ENCODE data around the gene MRPL24.
A peak's percentile ranks its signal among the peaks of the same experiment; 100 is the strongest.
"Not testable (repeated sequence)": the region's sequence is repeated elsewhere in the genome, so short reads cannot be mapped to it uniquely, and the experiment has no call there.

MRPL24 gene

GRCh38 chr1:156767879-156768604, 27.2 kb upstream of the MRPL24 start:
- Mint-ChIP-seq H3K36me3 (ENCODE audit: low read depth) (peaks cover 24% of the 10 kb centered on the region), H3K4me1 (ENCODE audit: low read depth) (peaks cover 38% of the 10 kb centered on the region), H3K4me3 (no peak overlapping the region), H3K27ac (no peak overlapping the region), H3K9me3 (no peaks in the 10 kb centered on the region), H3K27me3 (ENCODE audit: low read depth) (no peaks in the 10 kb centered on the region)
- DNase-seq (ENCODE audit: low spot score), result peak; percentile 54

- Mint-ChIP-seq H3K4me3 (no peak within 1 kb of the TSS), H3K4me1 (ENCODE audit: low read depth) (peaks cover 32% of the 10 kb centered on the region), H3K27me3 (ENCODE audit: low read depth) (no peaks in the 10 kb centered on the region), H3K27ac (no peak within 1 kb of the TSS), H3K9me3 (no peaks in the 10 kb centered on the region), H3K36me3 (ENCODE audit: low read depth) (peaks cover 20% of the 10 kb centered on the region)
- DNase-seq (ENCODE audit: low spot score), result peak; percentile 98
These were observed 26.4 kb upstream of the MRPL24 start, which contains the start of gene PRCC for GRCh38 chr1:156767101-156767878. Gene PRCC, plus strand, starts transcription at chr1:156767535. Its CDS starts 237 bp downstream, at chr1:156767772.

GRCh38 chr1:156766298-156767100, 25.6 kb upstream of the MRPL24 start:
- no peak for DNase-seq (ENCODE audit: low spot score)
- H3K36me3 Mint-ChIP-seq (ENCODE audit: low read depth), result peaks cover 20% of the 10 kb centered on the region
- no peak overlapping the region for H3K27ac Mint-ChIP-seq
- H3K9me3 Mint-ChIP-seq, result no peaks in the 10 kb centered on the region
- peaks cover 28% of the 10 kb centered on the region for H3K4me1 Mint-ChIP-seq (ENCODE audit: low read depth)
- H3K4me3 Mint-ChIP-seq, result no peak overlapping the region
- no peaks in the 10 kb centered on the region for H3K27me3 Mint-ChIP-seq (ENCODE audit: low read depth)

DNA sequence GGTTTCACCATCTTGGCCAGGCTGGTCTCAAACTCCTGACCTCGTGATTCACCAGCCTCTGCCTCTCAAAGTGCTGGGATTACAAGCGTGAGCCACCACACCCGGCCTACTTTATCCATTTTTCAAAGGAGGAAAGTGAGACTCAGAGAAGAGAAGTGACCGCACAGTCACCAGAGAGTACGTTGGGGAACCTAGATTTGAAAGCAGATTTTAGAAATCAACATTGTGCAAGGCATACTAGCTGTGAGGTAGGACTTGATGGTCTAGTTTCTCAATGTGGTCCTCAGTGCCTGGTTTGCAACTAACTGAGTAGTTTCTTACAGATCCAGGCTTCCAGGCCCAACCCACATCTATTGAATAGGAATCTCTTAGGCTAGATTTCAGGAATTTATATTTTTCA, 24.8 kb upstream of the MRPL24 start:
- H3K9me3 Mint-ChIP-seq, result no peaks in the 10 kb centered on the region
- no peak overlapping the region for H3K27ac Mint-ChIP-seq
- H3K36me3 Mint-ChIP-seq (ENCODE audit: low read depth), result peaks cover 13% of the 10 kb centered on the region
- no peaks in the 10 kb centered on the region for H3K27me3 Mint-ChIP-seq (ENCODE audit: low read depth)
- no peak overlapping the region for H3K4me3 Mint-ChIP-seq
- H3K4me1 Mint-ChIP-seq (ENCODE audit: low read depth), result peaks cover 21% of the 10 kb centered on the region
- no peak for DNase-seq (ENCODE audit: low spot score)

DNA sequence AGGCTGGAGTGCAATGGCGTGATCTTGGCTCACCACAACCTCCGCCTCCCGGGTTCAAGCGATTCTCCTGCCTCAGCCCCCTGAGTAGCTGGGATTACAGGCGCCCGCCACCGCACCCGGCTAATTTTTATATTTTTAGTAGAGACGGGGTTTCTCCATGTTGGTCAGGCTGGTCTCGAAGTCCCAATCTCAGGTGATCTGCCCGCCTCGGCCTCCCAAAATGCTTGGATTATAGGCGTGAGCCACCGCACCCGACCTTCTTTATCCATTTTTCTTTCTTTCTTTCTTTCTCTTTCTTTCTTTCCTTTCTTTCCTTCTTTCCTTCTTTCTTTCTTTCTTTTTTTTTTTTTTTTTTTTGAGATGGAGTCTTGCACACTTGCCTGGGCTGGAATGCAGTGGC, 24.2 kb upstream of the MRPL24 start:
- Mint-ChIP-seq H3K36me3 (ENCODE audit: low read depth) (peaks cover 11% of the 10 kb centered on the region), H3K4me1 (ENCODE audit: low read depth) (peaks cover 20% of the 10 kb centered on the region)
- H3K27ac Mint-ChIP-seq; H3K4me3 Mint-ChIP-seq; H3K9me3 Mint-ChIP-seq; DNase-seq (ENCODE audit: low spot score); H3K27me3 Mint-ChIP-seq (ENCODE audit: low read depth): not testable (repeated sequence)

GRCh38 chr1:156760796-156761104, 19.9 kb upstream of the MRPL24 start:
- Mint-ChIP-seq H3K4me3 (no peak overlapping the region), H3K27ac (no peak overlapping the region), H3K36me3 (ENCODE audit: low read depth) (no peaks in the 10 kb centered on the region), H3K27me3 (ENCODE audit: low read depth) (no peaks in the 10 kb centered on the region), H3K9me3 (no peaks in the 10 kb centered on the region), H3K4me1 (ENCODE audit: low read depth) (no peaks in the 10 kb centered on the region)
- DNase-seq (ENCODE audit: low spot score), result no peak

GRCh38 chr1:156760092-156760795, 19.4 kb upstream of the MRPL24 start:
- Mint-ChIP-seq H3K27ac (no peak overlapping the region), H3K4me1 (ENCODE audit: low read depth) (no peaks in the 10 kb centered on the region), H3K9me3 (no peaks in the 10 kb centered on the region), H3K27me3 (ENCODE audit: low read depth) (no peaks in the 10 kb centered on the region), H3K36me3 (ENCODE audit: low read depth) (no peaks in the 10 kb centered on the region), H3K4me3 (no peak overlapping the region)
- DNase-seq (ENCODE audit: low spot score), result no peak

GRCh38 chr1:156757572-156758253, 16.8 kb upstream of the MRPL24 start:
- H3K27ac Mint-ChIP-seq; H3K4me1 Mint-ChIP-seq (ENCODE audit: low read depth); H3K4me3 Mint-ChIP-seq; H3K27me3 Mint-ChIP-seq (ENCODE audit: low read depth); H3K9me3 Mint-ChIP-seq; H3K36me3 Mint-ChIP-seq (ENCODE audit: low read depth); DNase-seq (ENCODE audit: low spot score): not testable (repeated sequence)

GRCh38 chr1:156756355-156756754, 15.5 kb upstream of the MRPL24 start:
- Mint-ChIP-seq H3K4me3 (no peak overlapping the region), H3K4me1 (ENCODE audit: low read depth) (peaks cover 10% of the 10 kb centered on the region)

DNA sequence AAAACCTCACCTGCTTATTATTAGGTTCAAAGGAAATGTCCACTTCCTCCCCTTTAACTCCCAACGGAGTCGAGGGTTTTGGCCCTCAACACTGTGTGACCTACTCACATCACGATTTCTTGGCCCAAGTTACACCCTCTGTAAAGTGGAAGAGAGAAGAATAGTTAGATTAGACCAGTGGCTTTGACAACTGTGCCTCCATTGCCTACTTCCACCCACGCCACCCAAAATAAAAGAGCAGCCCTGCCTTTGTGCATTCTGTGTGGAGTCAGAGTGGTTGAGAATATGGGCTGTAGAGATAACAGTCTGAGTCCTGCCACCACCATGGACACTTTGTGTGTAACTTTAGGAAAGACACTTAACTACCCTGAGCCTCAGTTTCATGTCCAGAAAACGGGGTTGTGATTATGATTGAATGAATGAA, 14.7 kb upstream of the MRPL24 start:
- Mint-ChIP-seq H3K36me3 (ENCODE audit: low read depth) (peaks cover 1% of the 10 kb centered on the region), H3K27me3 (ENCODE audit: low read depth) (no peaks in the 10 kb centered on the region), H3K9me3 (no peaks in the 10 kb centered on the region), H3K27ac (no peak overlapping the region), H3K4me3 (no peak overlapping the region), H3K4me1 (ENCODE audit: low read depth) (peaks cover 10% of the 10 kb centered on the region)
- DNase-seq (ENCODE audit: low spot score), result no peak

More at GRCh38 chr1:156756355-156756754, 15.5 kb upstream of the MRPL24 start:
- H3K9me3 Mint-ChIP-seq, result no peaks in the 10 kb centered on the region
- no peak overlapping the region for H3K27ac Mint-ChIP-seq
- no peaks in the 10 kb centered on the region for H3K36me3 Mint-ChIP-seq (ENCODE audit: low read depth)
- DNase-seq (ENCODE audit: low spot score), result no peak
- H3K27me3 Mint-ChIP-seq (ENCODE audit: low read depth), result no peaks in the 10 kb centered on the region

DNA sequence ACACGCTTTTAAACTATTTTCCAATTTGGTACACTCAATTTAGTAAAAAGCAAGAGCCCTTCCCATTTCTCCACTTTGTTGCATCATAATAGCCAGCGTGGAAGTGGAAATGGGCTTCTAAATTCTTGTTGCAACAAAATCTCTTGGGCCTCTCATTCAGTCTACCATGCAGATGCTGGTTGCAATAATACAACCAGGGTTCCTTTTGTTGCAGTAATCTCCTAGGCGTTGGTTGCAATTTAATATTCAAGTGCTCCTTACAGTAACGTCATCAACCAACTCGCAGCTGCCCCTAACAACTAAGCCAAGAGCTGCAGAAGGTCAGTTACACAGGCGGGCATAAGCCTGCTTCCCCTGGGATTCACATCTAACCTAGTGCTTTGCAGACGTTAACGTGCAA, 13.3 kb upstream of the MRPL24 start:
- no peaks in the 10 kb centered on the region for H3K27me3 Mint-ChIP-seq (ENCODE audit: low read depth)
- peaks cover 13% of the 10 kb centered on the region for H3K36me3 Mint-ChIP-seq (ENCODE audit: low read depth)
- H3K4me1 Mint-ChIP-seq (ENCODE audit: low read depth), result peaks cover 20% of the 10 kb centered on the region
- no peaks in the 10 kb centered on the region for H3K9me3 Mint-ChIP-seq
- DNase-seq (ENCODE audit: low spot score), result no peak
- no peak overlapping the region for H3K4me3 Mint-ChIP-seq
- no peak overlapping the region for H3K27ac Mint-ChIP-seq

- Mint-ChIP-seq H3K4me3 (peak overlapping the region; percentile 95), H3K36me3 (ENCODE audit: low read depth) (peaks cover 23% of the 10 kb centered on the region), H3K4me1 (ENCODE audit: low read depth) (peaks cover 33% of the 10 kb centered on the region), H3K27ac (peak overlapping the region; percentile 67), H3K9me3 (no peaks in the 10 kb centered on the region), H3K27me3 (ENCODE audit: low read depth) (no peaks in the 10 kb centered on the region)
- no peak for DNase-seq (ENCODE audit: low spot score)
These were observed 12.1 kb upstream of the MRPL24 start for GRCh38 chr1:156752843-156753482.
